ENCODE results near the gene PRKCE.

GRCh38 chr2:45634223-45634622 lies 17.3 kb upstream of the PRKCE start:
- no peak for TF ChIP-seq MAFK (IDR thresholded peaks at IDR 0.05; ENCODE audit: low read depth, low read length)
- TF ChIP-seq RXRA (IDR thresholded peaks at IDR 0.05; ENCODE audit: insufficient read depth, low read depth, low read length): no peak
- TF ChIP-seq CTCF (IDR thresholded peaks at IDR 0.05; ENCODE audit: control extremely low read depth in 1 of 3, insufficient read depth in 1 of 3, low read depth in 1 of 3, low read length in 3 of 3): no peak
- no peak for TF ChIP-seq POLR2A (IDR thresholded peaks at IDR 0.05; ENCODE audit: control extremely low read depth in 1 of 2, low read depth in 2 of 2, low read length in 2 of 2)
- no peak for TF ChIP-seq GTF2F1 (IDR thresholded peaks at IDR 0.05; ENCODE audit: borderline replicate concordance, low read depth, low read length)
